SIG-M5 (cell line): ENCODE data around the gene FBXL2.
A peak's percentile ranks its signal among the peaks of the same experiment; 100 is the strongest.
"Not testable (repeated sequence)": the region's sequence is repeated elsewhere in the genome, so short reads cannot be mapped to it uniquely, and the experiment has no call there.

Source experiments
- DNase-seq: peaks from one replicate; lab custom pipeline; 2025; lab: John Stamatoyannopoulos, UW

FBXL2 gene

GRCh38 chr3:33315826-33316225 is 38.6 kb downstream of the FBXL2 start:
- no peak for DNase-seq

GRCh38 chr3:33317963-33318709 is 40.9 kb downstream of the FBXL2 start:
- no peak for DNase-seq

- no peak for DNase-seq
These were observed 41.6 kb downstream of the FBXL2 start for GRCh38 chr3:33318710-33319380.

- DNase-seq = no peak
These were observed 45.2 kb downstream of the FBXL2 start for GRCh38 chr3:33322412-33322811.

GRCh38 chr3:33331414-33331813 is 54.2 kb downstream of the FBXL2 start:
- DNase-seq = no peak

DNA sequence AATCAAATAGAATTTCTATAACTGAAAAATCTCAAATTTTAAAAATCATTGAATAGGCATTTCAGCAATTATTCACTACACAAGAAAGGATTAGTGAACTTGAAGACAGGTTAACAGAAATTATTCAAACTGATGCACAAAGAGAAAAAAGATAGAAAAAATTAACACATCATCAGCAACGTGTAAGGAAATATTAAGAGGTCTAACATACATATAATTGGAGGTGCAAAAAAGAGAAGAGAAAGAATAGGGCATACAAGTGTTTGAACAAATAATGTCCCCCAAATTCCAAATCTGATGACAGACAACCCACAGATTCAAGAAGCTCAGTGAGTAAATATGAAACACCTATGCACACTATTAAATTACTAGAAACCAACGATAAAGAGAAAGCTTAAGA is 57.1 kb downstream of the FBXL2 start:
- no peak for DNase-seq

GRCh38 chr3:33338936-33339465 is 61.8 kb downstream of the FBXL2 start:
- not testable (repeated sequence) for DNase-seq

DNA sequence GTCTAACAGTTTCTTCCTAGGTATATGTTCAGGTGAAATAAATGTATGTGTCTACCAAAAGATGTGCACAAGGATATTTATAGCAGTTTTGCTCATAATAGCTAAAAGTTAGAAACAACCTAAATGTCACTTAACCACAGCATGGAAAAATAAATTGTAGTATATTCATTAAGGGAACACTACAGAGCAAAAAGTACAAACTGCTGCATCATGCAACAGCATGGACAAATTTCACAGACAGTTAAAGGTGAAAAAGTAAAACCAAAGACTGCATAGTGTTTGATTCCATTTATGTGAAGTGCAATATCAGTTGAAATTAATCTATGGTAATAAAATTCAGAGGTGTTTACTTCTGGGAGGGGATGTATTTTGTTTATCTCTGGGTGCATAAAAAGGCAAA is 62.5 kb downstream of the FBXL2 start:
- DNase-seq = no peak

GRCh38 chr3:33355611-33356010 is 78.4 kb downstream of the FBXL2 start:
- no peak for DNase-seq

- DNase-seq = no peak
These were observed 81.0 kb downstream of the FBXL2 start for GRCh38 chr3:33358172-33358781.

DNA sequence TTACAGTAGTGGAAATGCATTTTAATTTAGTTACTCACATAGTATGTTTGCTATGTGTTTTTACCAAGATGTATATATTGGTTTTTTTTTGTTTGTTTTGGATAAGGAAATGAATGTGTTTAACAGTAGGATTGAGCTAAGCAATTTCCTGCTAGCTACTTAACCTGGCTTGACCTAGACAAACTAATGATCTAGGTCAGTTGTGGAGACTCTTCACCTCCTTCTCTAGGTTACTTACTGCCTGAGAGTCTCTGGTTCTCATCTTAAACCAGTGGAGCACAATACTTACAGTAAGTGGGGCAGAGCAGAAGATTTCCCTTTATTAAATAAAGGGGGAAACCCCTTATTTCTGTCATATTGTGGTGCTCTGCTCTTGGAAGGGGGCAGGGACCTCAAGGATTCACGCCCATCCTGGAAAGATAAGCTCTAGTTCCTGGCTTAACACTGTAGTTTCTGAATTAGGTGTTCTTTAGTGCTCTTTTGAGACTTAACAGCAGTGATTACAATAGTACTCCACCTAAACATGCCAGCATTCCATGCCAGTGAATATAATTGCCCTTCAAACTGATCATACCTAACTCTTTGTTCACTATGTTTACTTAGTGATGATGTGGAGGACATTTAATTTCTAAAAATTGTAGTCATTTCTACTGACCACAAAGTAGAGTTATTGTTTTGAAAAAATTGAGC is 83.0 kb downstream of the FBXL2 start:
- DNase-seq = no peak

DNA sequence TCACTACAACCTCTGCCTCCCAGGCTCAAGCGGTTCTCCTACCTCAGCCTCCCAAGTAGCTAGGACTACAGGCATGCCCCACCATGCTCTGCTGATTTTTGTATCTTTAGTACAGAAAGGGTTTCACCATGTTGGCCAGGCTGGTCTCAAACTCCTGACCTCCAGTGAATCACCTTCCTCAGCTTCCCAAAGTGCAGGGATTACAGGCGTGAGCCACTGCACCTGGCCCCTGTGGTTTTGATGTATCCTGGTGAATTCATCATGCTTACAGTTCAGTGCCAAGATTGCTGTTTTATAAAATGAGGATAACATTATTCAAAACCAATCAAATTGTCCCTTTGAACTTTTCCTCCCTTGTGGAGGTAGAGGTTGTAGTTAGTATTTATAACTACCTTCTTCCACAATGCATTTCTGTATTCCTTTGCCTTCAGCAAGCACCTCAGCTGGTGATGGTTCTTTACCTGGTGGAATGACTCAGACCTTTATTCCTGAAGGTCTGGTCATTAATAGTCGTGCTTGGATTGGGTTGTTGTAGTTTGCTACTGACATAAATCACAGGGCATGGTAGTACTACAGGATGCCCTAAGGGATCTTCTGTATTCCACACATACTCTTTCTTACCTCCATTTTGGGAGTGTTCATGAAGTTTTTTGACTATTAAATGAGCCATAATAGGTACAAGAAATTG is 86.0 kb downstream of the FBXL2 start:
- no peak for DNase-seq

DNA sequence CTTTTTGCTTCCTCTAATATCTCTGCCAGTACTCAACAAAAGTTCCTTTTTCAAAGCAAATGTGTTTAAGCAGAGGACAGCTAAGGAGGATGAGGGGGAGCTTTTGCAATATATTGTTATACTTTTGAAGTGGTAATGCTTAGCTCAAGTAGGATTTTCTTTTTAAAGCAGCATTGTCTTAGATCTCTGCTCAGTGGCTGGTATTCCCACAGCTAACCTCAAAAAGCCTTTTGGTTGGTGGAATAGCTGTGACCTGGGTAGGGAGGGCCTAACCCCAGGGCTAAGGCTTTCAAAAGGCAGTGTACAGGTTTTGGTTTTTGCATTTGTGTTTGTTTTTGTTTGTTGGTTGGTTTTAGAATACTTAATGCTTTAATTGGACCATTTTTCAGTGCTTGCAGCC is 86.8 kb downstream of the FBXL2 start:
- no peak for DNase-seq

- no peak for DNase-seq
These were observed 87.4 kb downstream of the FBXL2 start for GRCh38 chr3:33364531-33365128.

GRCh38 chr3:33372218-33373081 is 95.2 kb downstream of the FBXL2 start:
- peak; percentile 36 for DNase-seq

DNA sequence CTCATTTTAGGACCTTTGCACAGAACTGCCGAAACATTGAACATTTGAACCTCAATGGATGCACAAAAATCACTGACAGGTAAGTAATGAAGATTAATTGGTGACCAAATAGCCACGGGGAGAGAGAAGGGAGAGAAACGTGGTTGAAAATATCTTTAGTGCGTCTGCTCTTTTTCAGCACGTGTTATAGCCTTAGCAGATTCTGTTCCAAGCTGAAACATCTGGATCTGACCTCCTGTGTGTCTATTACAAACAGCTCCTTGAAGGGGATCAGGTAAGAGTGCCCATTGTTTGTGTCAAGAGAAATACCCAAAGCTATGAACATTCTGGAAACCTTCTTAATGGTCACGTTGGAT is 95.8 kb downstream of the FBXL2 start:
- no peak for DNase-seq

GRCh38 chr3:33377489-33377888 is 100.2 kb downstream of the FBXL2 start:
- DNase-seq = no peak

- DNase-seq = no peak
These were observed 100.7 kb downstream of the FBXL2 start for GRCh38 chr3:33377931-33378330.

- no peak for DNase-seq
These were observed 103.4 kb downstream of the FBXL2 start for GRCh38 chr3:33380653-33381052.

GRCh38 chr3:33383951-33384350 is 106.7 kb downstream of the FBXL2 start:
- no peak for DNase-seq

DNA sequence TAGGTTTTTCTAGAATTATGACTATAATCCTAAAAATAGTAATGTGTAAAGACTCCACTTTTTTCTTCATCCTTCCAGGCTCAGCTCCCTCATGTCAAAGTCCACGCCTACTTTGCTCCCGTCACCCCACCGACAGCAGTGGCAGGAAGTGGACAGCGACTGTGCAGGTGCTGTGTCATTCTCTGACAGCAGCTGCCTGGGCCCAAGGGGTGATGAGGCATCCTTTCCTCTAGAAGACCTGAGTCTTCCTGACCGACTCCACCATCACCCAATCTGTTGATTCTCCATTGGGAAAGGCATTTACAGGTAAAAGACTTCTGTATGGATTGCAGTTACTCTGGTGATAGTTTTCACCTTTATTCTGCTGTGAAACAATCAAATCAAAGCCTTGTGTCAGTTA is 108.2 kb downstream of the FBXL2 start:
- no peak for DNase-seq
